DOHH2 (cell line): ENCODE measurements around the gene PELI3.

Source experiments
- H3F3A ChIP-seq: fragments of 200-600 bp; sonication (generic), shearing (Covaris generic); 2 replicates; pipeline ENCODE4 v1.6.0; 2016; ENCODE audit warnings: antibody characterized with exemption, mild to moderate bottlenecking; ENCODE audit not compliant: control insufficient read depth, insufficient read depth
- H3K27ac ChIP-seq: fragments of 200-600 bp; sonication (generic); 2 replicates; pipeline ENCODE4 v1.5.1; 2014; ENCODE audit warnings: low read depth, mild to moderate bottlenecking, low read length, moderate library complexity
- H3K27me3 ChIP-seq: fragments of 200-600 bp; sonication (generic); 2 replicates; pipeline ENCODE4 v1.6.1; 2014; ENCODE audit warnings: mild to moderate bottlenecking, low read length, mixed read lengths; ENCODE audit not compliant: control insufficient read depth
- H3K36me3 ChIP-seq: fragments of 200-600 bp; sonication (generic); 2 replicates; pipeline ENCODE4 v1.6.1; 2014; ENCODE audit warnings: mild to moderate bottlenecking, low read length, moderate library complexity, mixed read lengths; ENCODE audit not compliant: control insufficient read depth
- H3K4me1 ChIP-seq: fragments of 200-600 bp; sonication (generic); 2 replicates; pipeline ENCODE4 v1.6.1; 2014; ENCODE audit warnings: mild to moderate bottlenecking, low read length, mixed read lengths; ENCODE audit not compliant: control insufficient read depth
- H3K4me2 ChIP-seq: fragments of 200-600 bp; sonication (generic); 2 replicates; pipeline ENCODE4 v1.6.0; 2014; ENCODE audit warnings: mild to moderate bottlenecking, low read length, moderate library complexity
- H3K4me3 ChIP-seq: fragments of 200-600 bp; sonication (generic); 2 replicates; pipeline ENCODE4 v1.5.1; 2014; ENCODE audit warnings: mild to moderate bottlenecking, low read length, mixed read lengths
- H3K79me2 ChIP-seq: fragments of 200-600 bp; sonication (generic); 2 replicates; pipeline ENCODE4 v1.6.1; 2014; ENCODE audit warnings: mild to moderate bottlenecking, low read length, mixed read lengths; ENCODE audit not compliant: control insufficient read depth
- H3K9me2 ChIP-seq: fragments of 200-600 bp; sonication (generic); replicated peaks from 2 replicates; pipeline ENCODE4 v1.6.1; 2014; ENCODE audit warnings: mild to moderate bottlenecking, low read length, mixed read lengths; ENCODE audit not compliant: control insufficient read depth
- H3K9me3 ChIP-seq: fragments of 200-600 bp; sonication (generic); 2 replicates; pipeline ENCODE4 v1.6.1; 2014; ENCODE audit warnings: antibody characterized with exemption, low read length, mixed read lengths; ENCODE audit not compliant: control insufficient read depth, insufficient read depth
- H4K20me1 ChIP-seq: fragments of 200-600 bp; sonication (generic); 2 replicates; pipeline ENCODE4 v1.6.0; 2014; ENCODE audit warnings: low read depth, mild to moderate bottlenecking, antibody characterized with exemption, low read length, moderate library complexity; ENCODE audit not compliant: control insufficient read depth, insufficient read depth
- EZH2phosphoT487 ChIP-seq: fragments of 200-600 bp; sonication (generic); IDR thresholded peaks from 2 replicates; pipeline ENCODE4 v1.6.1; 2017; ENCODE audit warnings: borderline replicate concordance, mild to moderate bottlenecking, antibody characterized with exemption, low read length, moderate library complexity, mixed read lengths
- TF ChIP-seq, protein P1 (sequence below): fragments of 200-600 bp; sonication (generic); IDR thresholded peaks from one replicate; pipeline ENCODE4 v1.5.1; 2014; ENCODE audit warnings: antibody characterized with exemption, mild to moderate bottlenecking, low read depth, low read length; ENCODE audit not compliant: poor library complexity, severe bottlenecking

The PELI3 gene

DNA sequence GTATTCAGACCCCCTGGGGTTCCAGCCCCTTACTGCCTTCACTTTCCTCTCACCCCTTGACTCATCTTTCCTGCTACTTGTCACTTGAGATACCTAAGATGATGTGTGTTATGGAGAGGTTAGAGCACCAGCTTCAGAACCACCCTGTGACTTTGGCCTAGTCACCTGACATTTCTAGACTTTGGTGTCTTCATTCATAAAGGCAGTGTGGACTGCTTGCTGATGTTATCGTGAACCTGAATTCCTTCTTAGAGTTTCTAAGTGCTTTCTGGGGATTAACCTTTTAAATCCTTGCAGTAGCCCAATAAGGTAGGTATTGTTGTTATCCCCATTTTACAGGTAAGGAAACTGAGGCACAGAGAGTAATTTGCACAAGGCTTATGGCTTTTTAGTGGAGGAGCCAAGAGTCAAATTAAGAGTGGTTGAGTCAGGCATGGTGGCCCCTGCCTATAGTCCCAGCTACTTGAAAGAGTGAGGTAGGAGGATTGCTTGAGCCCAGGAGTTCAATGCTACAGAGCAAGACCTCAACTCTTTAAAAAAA, 38.6 kb downstream of the PELI3 start:
- peaks cover 10% of the 10 kb centered on the region; the same call in 1 of the 2 replicates for H3K36me3 ChIP-seq
- no peaks in the 10 kb centered on the region for H3K9me2 ChIP-seq
- TF ChIP-seq, protein P1, sequence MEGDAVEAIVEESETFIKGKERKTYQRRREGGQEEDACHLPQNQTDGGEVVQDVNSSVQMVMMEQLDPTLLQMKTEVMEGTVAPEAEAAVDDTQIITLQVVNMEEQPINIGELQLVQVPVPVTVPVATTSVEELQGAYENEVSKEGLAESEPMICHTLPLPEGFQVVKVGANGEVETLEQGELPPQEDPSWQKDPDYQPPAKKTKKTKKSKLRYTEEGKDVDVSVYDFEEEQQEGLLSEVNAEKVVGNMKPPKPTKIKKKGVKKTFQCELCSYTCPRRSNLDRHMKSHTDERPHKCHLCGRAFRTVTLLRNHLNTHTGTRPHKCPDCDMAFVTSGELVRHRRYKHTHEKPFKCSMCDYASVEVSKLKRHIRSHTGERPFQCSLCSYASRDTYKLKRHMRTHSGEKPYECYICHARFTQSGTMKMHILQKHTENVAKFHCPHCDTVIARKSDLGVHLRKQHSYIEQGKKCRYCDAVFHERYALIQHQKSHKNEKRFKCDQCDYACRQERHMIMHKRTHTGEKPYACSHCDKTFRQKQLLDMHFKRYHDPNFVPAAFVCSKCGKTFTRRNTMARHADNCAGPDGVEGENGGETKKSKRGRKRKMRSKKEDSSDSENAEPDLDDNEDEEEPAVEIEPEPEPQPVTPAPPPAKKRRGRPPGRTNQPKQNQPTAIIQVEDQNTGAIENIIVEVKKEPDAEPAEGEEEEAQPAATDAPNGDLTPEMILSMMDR: no peak
- TF ChIP-seq EZH2phosphoT487: no peak

DNA sequence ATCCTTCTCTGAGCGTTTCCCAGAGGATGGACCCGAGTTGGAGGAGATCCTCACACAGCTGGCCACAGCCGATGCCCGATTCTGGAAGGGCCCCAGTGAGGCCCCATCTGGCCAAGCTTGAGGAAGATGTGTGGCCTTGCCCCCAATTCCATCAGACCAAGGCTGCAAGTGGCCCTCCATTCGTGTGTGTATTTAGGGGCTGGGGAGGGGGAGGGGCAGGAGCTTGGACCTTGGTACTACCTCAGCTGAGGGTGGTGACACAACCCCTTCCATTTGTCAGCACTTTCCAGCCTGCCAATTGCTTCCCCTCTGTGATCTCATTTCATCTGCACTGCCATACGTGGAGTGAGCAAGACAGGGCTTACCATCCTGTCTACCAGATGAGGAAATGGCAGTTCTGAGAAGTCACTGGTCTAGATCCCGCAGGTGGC, 42.4 kb downstream of the PELI3 start:
- Histone ChIP-seq H3F3A (no peaks in the 10 kb centered on the region), H3K36me3 (peaks cover 8% of the 10 kb centered on the region; the same call in 1 of the 2 replicates), H3K9me3 (no peaks in the 10 kb centered on the region), H3K27me3 (no peaks in the 10 kb centered on the region), H3K4me2 (no peak overlapping the region), H3K27ac (no peak overlapping the region), H3K79me2 (peaks cover 8% of the 10 kb centered on the region), H3K4me1 (peaks cover 10% of the 10 kb centered on the region), H3K4me3 (no peak overlapping the region), H4K20me1 (no peaks in the 10 kb centered on the region), H3K9me2 (no peaks in the 10 kb centered on the region)
- TF ChIP-seq, protein P1: no peak
- no peak for TF ChIP-seq EZH2phosphoT487

More for the DNA sequence above, 38.6 kb downstream of the PELI3 start:
- Histone ChIP-seq H3K79me2 (no peaks in the 10 kb centered on the region), H4K20me1 (no peaks in the 10 kb centered on the region), H3K9me3 (no peaks in the 10 kb centered on the region), H3K4me3 (no peak overlapping the region), H3K4me2 (no peak overlapping the region), H3K27me3 (no peaks in the 10 kb centered on the region), H3K4me1 (peaks cover 3% of the 10 kb centered on the region; the same call in 1 of the 2 replicates), H3K27ac (no peak overlapping the region), H3F3A (no peaks in the 10 kb centered on the region)

DNA sequence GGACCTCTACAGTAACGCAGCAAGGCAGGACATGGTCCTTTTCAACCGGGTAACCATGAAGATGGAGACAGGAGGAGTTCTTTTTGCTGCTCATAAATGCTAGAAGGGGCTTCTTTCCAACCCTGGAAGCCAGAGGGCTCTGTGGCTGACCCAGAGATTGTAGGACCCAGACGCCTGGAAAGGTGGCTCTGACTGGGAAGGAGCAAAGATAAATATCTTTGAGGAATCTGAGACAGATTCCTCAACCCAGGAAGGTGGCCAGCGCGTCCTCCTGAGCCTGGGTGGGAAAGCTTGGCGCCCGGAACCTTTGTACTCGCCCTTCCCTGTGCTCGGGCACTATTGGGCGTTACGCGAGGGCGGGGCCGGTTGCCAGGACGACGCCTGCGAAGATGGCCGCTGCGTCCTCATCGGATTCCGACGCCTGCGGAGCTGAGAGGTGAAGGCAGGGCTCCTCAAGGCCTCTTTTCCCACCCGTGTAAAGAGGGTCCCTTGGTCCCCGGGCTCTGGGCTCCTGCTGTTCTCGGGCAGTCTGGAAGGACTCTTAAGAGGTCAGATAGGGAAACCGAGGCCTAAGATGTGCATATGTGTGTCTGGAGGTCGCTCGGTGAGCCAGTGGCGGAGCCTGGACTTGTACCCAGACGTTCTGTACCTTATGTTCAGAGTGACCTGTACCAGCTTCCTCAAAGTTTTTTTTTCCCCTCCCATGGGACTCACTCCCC, 43.7 kb downstream of the PELI3 start, which contains the start of gene BBS1:
TSS of gene BBS1 (plus strand) at position 365 of the 719 bp plus-strand sequence. CDS start at position 390, 25 bp downstream.
- TF ChIP-seq, protein P1: no peak
- no peak for TF ChIP-seq EZH2phosphoT487
- Histone ChIP-seq H3K36me3 (peaks cover 4% of the 10 kb centered on the region; the same call in 1 of the 2 replicates), H3K27me3 (no peaks in the 10 kb centered on the region), H3F3A (no peaks in the 10 kb centered on the region), H3K4me1 (peaks cover 10% of the 10 kb centered on the region), H3K27ac (no peak within 1 kb of the TSS), H3K4me3 (peak within 1 kb of the TSS; percentile 85), H4K20me1 (no peaks in the 10 kb centered on the region), H3K9me3 (no peaks in the 10 kb centered on the region), H3K79me2 (peaks cover 8% of the 10 kb centered on the region), H3K4me2 (peak within 1 kb of the TSS; percentile 82), H3K9me2 (no peaks in the 10 kb centered on the region)
